ENCODE data around the gene GRIA2. TPM values are rescaled to one million over a fixed set of nuclear protein-coding genes. Genes with fewer than 3 reads are reported as not detected.
"Not testable (repeated sequence)": the region's sequence is repeated elsewhere in the genome, so short reads cannot be mapped to it uniquely, and the experiment has no call there.

Gene GRIA2
- under 1 TPM; 0.54 to 0.71 (median 0.61) TPM for total RNA-seq
- polyA plus RNA-seq: under 1 TPM in 1 of 3 donors, not detected in 2; 0.25 TPM

DNA sequence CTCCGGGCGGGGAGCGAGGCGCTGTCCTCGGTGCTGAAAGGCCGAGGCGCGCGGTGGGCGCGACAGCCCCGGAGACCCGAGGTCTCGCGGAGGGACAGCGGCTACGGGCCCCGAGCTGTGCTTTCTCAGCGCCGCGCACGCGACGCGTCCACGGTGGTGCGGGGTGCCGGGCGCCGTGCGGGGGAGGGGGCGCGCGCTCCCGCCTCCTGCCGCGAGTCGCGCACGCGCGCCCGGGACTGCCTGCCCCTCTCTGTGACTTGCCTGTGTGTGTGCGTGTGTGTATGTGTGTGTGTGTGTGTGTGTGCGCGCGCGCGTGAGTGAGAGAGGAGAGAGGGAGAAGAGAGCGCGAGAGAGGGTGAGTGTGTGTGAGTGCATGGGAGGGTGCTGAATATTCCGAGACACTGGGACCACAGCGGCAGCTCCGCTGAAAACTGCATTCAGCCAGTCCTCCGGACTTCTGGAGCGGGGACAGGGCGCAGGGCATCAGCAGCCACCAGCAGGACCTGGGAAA, at the start of gene GRIA2:
Gene GRIA2, plus strand, starts transcription at position 358 of the 511 bp plus-strand sequence. CDS start 315 bp downstream, outside the sequence.
- no peak for DNase-seq
- no peak within 1 kb of the TSS for H3K27ac ChIP-seq
- H3K9me3 ChIP-seq: no peaks in the 10 kb centered on the region
- H3K4me1 ChIP-seq: peaks cover 0 to 18% (median 13%) of the 10 kb centered on the region in 4 donors
- 4 to 19% methylated on average over 57 of the region's 57 CpGs for WGBS, 2 donors
- TF ChIP-seq, protein P1, sequence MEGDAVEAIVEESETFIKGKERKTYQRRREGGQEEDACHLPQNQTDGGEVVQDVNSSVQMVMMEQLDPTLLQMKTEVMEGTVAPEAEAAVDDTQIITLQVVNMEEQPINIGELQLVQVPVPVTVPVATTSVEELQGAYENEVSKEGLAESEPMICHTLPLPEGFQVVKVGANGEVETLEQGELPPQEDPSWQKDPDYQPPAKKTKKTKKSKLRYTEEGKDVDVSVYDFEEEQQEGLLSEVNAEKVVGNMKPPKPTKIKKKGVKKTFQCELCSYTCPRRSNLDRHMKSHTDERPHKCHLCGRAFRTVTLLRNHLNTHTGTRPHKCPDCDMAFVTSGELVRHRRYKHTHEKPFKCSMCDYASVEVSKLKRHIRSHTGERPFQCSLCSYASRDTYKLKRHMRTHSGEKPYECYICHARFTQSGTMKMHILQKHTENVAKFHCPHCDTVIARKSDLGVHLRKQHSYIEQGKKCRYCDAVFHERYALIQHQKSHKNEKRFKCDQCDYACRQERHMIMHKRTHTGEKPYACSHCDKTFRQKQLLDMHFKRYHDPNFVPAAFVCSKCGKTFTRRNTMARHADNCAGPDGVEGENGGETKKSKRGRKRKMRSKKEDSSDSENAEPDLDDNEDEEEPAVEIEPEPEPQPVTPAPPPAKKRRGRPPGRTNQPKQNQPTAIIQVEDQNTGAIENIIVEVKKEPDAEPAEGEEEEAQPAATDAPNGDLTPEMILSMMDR (IDR thresholded peaks at IDR 0.05): no peak
- TF ChIP-seq EP300 (IDR thresholded peaks at IDR 0.05) (no peak), POLR2A (IDR thresholded peaks at IDR 0.05) (no peak), POLR2AphosphoS5 (IDR thresholded peaks at IDR 0.05) (no peak)
- H3K27me3 ChIP-seq: peaks cover 13 to 63% (median 42%) of the 10 kb centered on the region in 3 donors
- no peaks in the 10 kb centered on the region for H3K36me3 ChIP-seq
- intact Hi-C loops (cut with DNase I): loop anchor here (10.0 kb wide), 1 partner anchor 754 kb away; no protein-coding TSS in a partner anchor
- peak within 1 kb of the TSS in 3 of 4 donors; percentile 11 to 35 (median 34) for H3K4me3 ChIP-seq

DNA sequence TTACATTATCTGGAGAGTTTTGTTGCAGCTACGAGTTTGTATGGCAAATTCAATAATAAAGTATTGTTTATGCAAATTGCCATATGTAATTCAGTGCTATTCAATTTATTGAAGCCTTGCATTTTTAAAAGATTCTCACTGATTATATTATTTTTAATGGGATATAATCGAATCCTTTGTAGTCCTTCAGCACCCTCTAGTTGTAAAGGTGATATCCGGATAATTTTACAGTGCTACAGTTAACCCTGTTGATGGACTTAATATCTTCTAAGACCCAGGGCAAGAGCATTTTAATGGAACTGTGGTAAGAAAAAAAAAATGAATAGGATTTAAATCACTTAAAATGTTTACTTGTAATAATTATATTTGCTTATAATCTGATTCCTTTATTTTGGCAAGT, 48.5 kb upstream of the GRIA2 start:
- TF ChIP-seq EP300 (IDR thresholded peaks at IDR 0.05) (no peak), POLR2A (IDR thresholded peaks at IDR 0.05) (no peak), POLR2AphosphoS5 (IDR thresholded peaks at IDR 0.05) (no peak)
- TF ChIP-seq, protein P1 (IDR thresholded peaks at IDR 0.05): no peak
- H3K27me3 ChIP-seq: no peaks in the 10 kb centered on the region
- H3K4me1 ChIP-seq: no peaks in the 10 kb centered on the region
- no peaks in the 10 kb centered on the region for H3K9me3 ChIP-seq
- H3K27ac ChIP-seq: no peak overlapping the region
- H3K4me3 ChIP-seq: no peak overlapping the region
- H3K36me3 ChIP-seq: no peaks in the 10 kb centered on the region
- intact Hi-C loops (cut with DNase I): no loop called here
- WGBS, 2 donors: 16 to 56% methylated on average over 3 of the region's 3 CpGs
- DNase-seq: no peak

DNA sequence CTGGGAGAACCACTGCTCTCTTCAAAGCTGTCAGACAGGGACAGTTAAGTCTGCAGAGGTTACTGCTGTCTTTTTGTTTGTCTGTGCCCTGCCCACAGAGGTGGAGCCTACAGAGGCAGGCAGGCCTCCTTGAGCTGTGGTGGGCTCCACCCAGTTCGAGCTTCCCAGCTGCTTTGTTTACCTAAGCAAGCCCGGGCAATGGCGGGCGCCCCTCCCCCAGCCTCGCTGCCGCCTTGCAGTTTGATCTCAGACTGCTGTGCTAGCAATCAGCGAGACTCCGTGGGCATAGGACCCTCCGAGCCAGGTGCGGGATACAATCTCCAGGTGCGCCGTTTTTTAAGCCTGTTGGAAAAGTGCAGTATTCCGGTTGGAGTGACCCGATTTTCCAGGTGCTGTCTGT, 40.3 kb upstream of the GRIA2 start:
- H3K4me1 ChIP-seq; intact Hi-C loops (cut with DNase I); H3K27ac ChIP-seq; H3K9me3 ChIP-seq; H3K27me3 ChIP-seq; H3K36me3 ChIP-seq; H3K4me3 ChIP-seq; DNase-seq: not testable (repeated sequence)
- WGBS, 2 donors: 73 to 74% methylated on average over 14 of the region's 14 CpGs

DNA sequence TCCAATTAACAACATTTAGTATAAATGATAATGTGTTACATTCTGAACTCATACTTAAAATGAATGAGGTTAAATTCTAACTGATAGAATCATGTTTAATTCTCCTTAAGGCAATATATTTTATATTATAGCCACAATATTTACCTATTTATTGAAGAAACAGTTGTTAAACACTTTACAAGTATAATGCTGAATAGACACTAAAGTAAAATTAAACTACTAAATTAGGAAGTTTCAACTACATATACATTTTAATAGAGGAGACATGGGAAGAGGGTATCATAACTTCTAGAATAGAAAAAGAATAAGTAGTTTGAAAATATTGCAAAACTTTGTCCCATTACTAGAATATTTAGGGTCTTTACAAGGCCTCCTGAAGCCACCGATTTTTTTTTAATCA, 36.2 kb upstream of the GRIA2 start:
- no peaks in the 10 kb centered on the region for H3K27me3 ChIP-seq
- no peak for TF ChIP-seq EP300 (IDR thresholded peaks at IDR 0.05)
- TF ChIP-seq POLR2A (IDR thresholded peaks at IDR 0.05): no peak
- TF ChIP-seq POLR2AphosphoS5 (IDR thresholded peaks at IDR 0.05): no peak
- TF ChIP-seq, protein P1 (IDR thresholded peaks at IDR 0.05): no peak
- no peaks in the 10 kb centered on the region for H3K4me1 ChIP-seq
- no peak overlapping the region for H3K27ac ChIP-seq
- intact Hi-C loops (cut with DNase I): no loop called here
- H3K9me3 ChIP-seq: no peaks in the 10 kb centered on the region
- no peak for DNase-seq
- no peak overlapping the region for H3K4me3 ChIP-seq
- no peaks in the 10 kb centered on the region for H3K36me3 ChIP-seq
- 88 to 91% methylated on average over 1 of the region's 1 CpG for WGBS, 2 donors

DNA sequence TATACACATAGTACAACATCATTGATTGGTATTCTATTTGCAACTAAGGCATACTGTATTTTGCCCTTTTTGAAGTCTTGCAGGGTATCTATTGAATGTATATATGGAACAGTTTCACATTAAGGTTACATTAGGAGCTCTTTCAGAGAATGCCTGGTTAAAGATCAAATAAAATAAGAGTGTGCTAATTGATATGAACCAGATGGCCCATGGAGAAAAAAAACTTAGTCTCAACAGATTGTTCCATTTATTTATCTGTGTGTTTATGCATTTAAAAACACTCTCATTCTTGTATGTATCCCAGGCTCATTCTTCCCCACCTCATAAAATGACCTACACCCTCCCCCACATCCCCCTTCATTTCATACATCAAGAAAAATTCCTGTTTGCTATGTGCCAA, 35.2 kb upstream of the GRIA2 start:
- no peak overlapping the region for H3K27ac ChIP-seq
- intact Hi-C loops (cut with DNase I): no loop called here
- H3K4me3 ChIP-seq: no peak overlapping the region
- no peaks in the 10 kb centered on the region for H3K4me1 ChIP-seq
- no peaks in the 10 kb centered on the region for H3K36me3 ChIP-seq
- no peaks in the 10 kb centered on the region for H3K9me3 ChIP-seq
- H3K27me3 ChIP-seq: no peaks in the 10 kb centered on the region
- no peak for DNase-seq
- TF ChIP-seq POLR2AphosphoS5 (IDR thresholded peaks at IDR 0.05): no peak
- TF ChIP-seq, protein P1 (IDR thresholded peaks at IDR 0.05): no peak
- TF ChIP-seq EP300 (IDR thresholded peaks at IDR 0.05): no peak
- no peak for TF ChIP-seq POLR2A (IDR thresholded peaks at IDR 0.05)

Data from sigmoid colon (tissue), 7 donors.